PC-3 (cell line): ENCODE data around the gene PSMD4. TPM values are rescaled to one million over a fixed set of nuclear protein-coding genes. Genes with fewer than 3 reads are reported as not detected.
A peak's percentile ranks its signal among the peaks of the same experiment; 100 is the strongest.

Experiments
- ATAC-seq: fragments of 200-7000 bp; cut with Tn5 transposase; 2 replicates; pipeline ENCODE4 v1.9.1; 2020; ENCODE audit warnings: mild to moderate bottlenecking, moderate library complexity
- BruUV-seq: library from RNA; stranded (reverse); fragments of 400-500 nt; replicated peaks from 2 replicates; lab custom pipeline; 2021; lab: Mats Ljungman, UMichigan
- CTCF ChIA-PET: fragments of 300-600 bp; sonication (Branson Sonifier 250); formaldehyde crosslinking; loops from one replicate; lab custom pipeline; 2022; ENCODE audit warnings: antibody characterized with exemption; lab: Charles Lee
- POLR2A ChIA-PET: fragments of 300-600 bp; sonication (Branson Sonifier 250); formaldehyde crosslinking; loops from one replicate; lab custom pipeline; 2022; ENCODE audit warnings: antibody characterized with exemption; ENCODE audit not compliant: unreplicated experiment; lab: Charles Lee
- DNase-seq: peaks from one replicate; pipeline ENCODE4 v3.0.0-alpha.2; 2015
- H2AFZ ChIP-seq: fragments of 300-600 bp; sonication (generic); 2 replicates; pipeline ENCODE4 v1.6.0; 2016; ENCODE audit warnings: antibody characterized with exemption, low read length
- H3F3A ChIP-seq: fragments of 300-600 bp; sonication (generic); one replicate; pipeline ENCODE4 v1.6.0; 2017; ENCODE audit warnings: antibody characterized with exemption, low read length, control low read depth, mild to moderate bottlenecking; ENCODE audit not compliant: unreplicated experiment
- H3K27ac ChIP-seq: fragments of 300-600 bp; sonication (generic); 2 replicates; pipeline ENCODE4 v1.5.1; 2016; ENCODE audit warnings: mild to moderate bottlenecking, low read length
- H3K27me3 ChIP-seq: fragments of 300-600 bp; sonication (generic); 2 replicates; pipeline ENCODE4 v1.6.1; 2016; ENCODE audit warnings: low read length, mixed read lengths
- H3K36me3 ChIP-seq: fragments of 300-600 bp; sonication (generic); 2 replicates; pipeline ENCODE4 v1.6.1; 2016; ENCODE audit warnings: low read depth, mixed run types, low read length, mixed read lengths
- H3K4me1 ChIP-seq: fragments of 300-600 bp; sonication (generic); 2 replicates; pipeline ENCODE4 v1.5.1; 2016; ENCODE audit warnings: low read length; ENCODE audit not compliant: insufficient read depth
- H3K4me2 ChIP-seq: fragments of 300-600 bp; sonication (generic); 2 replicates; pipeline ENCODE4 v1.6.0; 2016; ENCODE audit warnings: low read length
- H3K4me3 ChIP-seq: fragments of 300-600 bp; sonication (generic); 2 replicates; pipeline ENCODE4 v1.5.1; 2016; ENCODE audit warnings: mild to moderate bottlenecking, low read length, mixed read lengths
- H3K79me2 ChIP-seq: fragments of 300-600 bp; sonication (generic); 2 replicates; pipeline ENCODE4 v1.6.1; 2017; ENCODE audit warnings: low read length, mixed read lengths
- H3K9ac ChIP-seq: fragments of 300-600 bp; sonication (generic); 2 replicates; pipeline ENCODE4 v1.6.0; 2016; ENCODE audit warnings: mild to moderate bottlenecking, low read length
- H3K9me2 ChIP-seq: fragments of 300-600 bp; sonication (generic); replicated peaks from 2 replicates; pipeline ENCODE4 v1.6.1; 2016; ENCODE audit warnings: mixed run types, low read length, mixed read lengths
- H3K9me3 ChIP-seq: fragments of 300-600 bp; sonication (generic); 2 replicates; pipeline ENCODE4 v1.6.1; 2016; ENCODE audit warnings: low read length, mixed read lengths
- H4K20me1 ChIP-seq: fragments of 300-600 bp; sonication (generic); 2 replicates; pipeline ENCODE4 v1.6.1; 2016; ENCODE audit warnings: low read length, mixed read lengths
- CTCF ChIP-seq: fragments of 300-600 bp; sonication (generic); conservative IDR thresholded peaks from 2 replicates; pipeline ENCODE4 v1.5.1; 2017; ENCODE audit warnings: antibody characterized with exemption, low read depth, mild to moderate bottlenecking, low read length
- EZH2 ChIP-seq: fragments of 300-600 bp; sonication (generic); IDR thresholded peaks from one replicate; pipeline ENCODE4 v1.6.1; 2017; ENCODE audit warnings: antibody characterized with exemption, mild to moderate bottlenecking, low read length; ENCODE audit not compliant: unreplicated experiment
- EZH2phosphoT487 ChIP-seq: fragments of 300-600 bp; sonication (generic); IDR thresholded peaks from 2 replicates; pipeline ENCODE4 v1.6.1; 2018; ENCODE audit warnings: mild to moderate bottlenecking, antibody characterized with exemption, low read length, borderline replicate concordance
- intact Hi-C: fragments of 100-400 bp; cut with micrococcal nuclease; formaldehyde crosslinking; loops from 2 replicates; pipeline ENCODE4 v1.9.0; 2023
- total RNA-seq: library from RNA; depleted of rRNA; stranded (reverse); fragments of >200 nt; gene quantifications from 2 replicates; pipeline ENCODE4 v1.2.3, GENCODE V29; 2014

PSMD4 gene
- total RNA-seq, 1 experiment from 2014 or later = 404 TPM

- Histone ChIP-seq H4K20me1 (no peaks in the 10 kb centered on the region), H3K27me3 (no peaks in the 10 kb centered on the region), H2AFZ (peak overlapping the region; percentile 82), H3K27ac (peak overlapping the region; percentile 63), H3K9ac (peak overlapping the region; percentile 83), H3K9me2 (no peaks in the 10 kb centered on the region), H3K4me2 (peak overlapping the region; percentile 89), H3K36me3 (peaks cover 18% of the 10 kb centered on the region; the same call in 1 of the 2 replicates), H3F3A (no peaks in the 10 kb centered on the region), H3K9me3 (no peaks in the 10 kb centered on the region), H3K79me2 (peaks cover 24% of the 10 kb centered on the region), H3K4me1 (peaks cover 16% of the 10 kb centered on the region), H3K4me3 (peak overlapping the region; percentile 72)
- BruUV-seq = no TSS peak
- POLR2A ChIA-PET = interaction anchor here (0.5 to 1.0 kb wide), 3 partner anchors 28 to 168 kb away, joined by 3 to 5 read pairs (median 5); partner anchors contain the start of genes PSMD4 and VPS72
- peak; percentile 23 for DNase-seq
- intact Hi-C loops = loop anchor here (1.0 to 5.0 kb wide), 4 partner anchors 28 to 116 kb away; partner anchors contain the start of genes PI4KB and PSMB4
- CTCF ChIA-PET = interaction anchor here (0.6 kb wide), 1 partner anchor 48 kb away, joined by 3 read pairs; no protein-coding TSS in a partner anchor
- TF ChIP-seq CTCF = no peak
- ATAC-seq = peak; percentile 1
Observed at GRCh38 chr1:151282883-151283725, 28.6 kb downstream of the PSMD4 start.

GRCh38 chr1:151284013-151284577, 29.6 kb downstream of the PSMD4 start:
- Histone ChIP-seq H3K79me2 (peaks cover 24% of the 10 kb centered on the region), H2AFZ (no peak overlapping the region), H3K4me3 (no peak overlapping the region), H3K27ac (no peak overlapping the region), H3K4me1 (peaks cover 16% of the 10 kb centered on the region), H4K20me1 (no peaks in the 10 kb centered on the region), H3K9ac (no peak overlapping the region), H3K4me2 (peak overlapping the region; percentile 89), H3K27me3 (no peaks in the 10 kb centered on the region), H3K9me3 (no peaks in the 10 kb centered on the region), H3F3A (no peaks in the 10 kb centered on the region), H3K9me2 (no peaks in the 10 kb centered on the region), H3K36me3 (peaks cover 18% of the 10 kb centered on the region; the same call in 1 of the 2 replicates)
- TF ChIP-seq CTCF = no peak
- TF ChIP-seq EZH2 = no peak
- no peak for TF ChIP-seq EZH2phosphoT487
- ATAC-seq (no peak), DNase-seq (no peak)
- no TSS peak for BruUV-seq
- ChIA-PET POLR2A (interaction anchor here (0.7 to 1.0 kb wide), 2 partner anchors 29 to 167 kb away, joined by 3 to 5 read pairs; partner anchors contain the start of gene PSMD4), CTCF (interaction anchor here (0.6 kb wide), 1 partner anchor 47 kb away, joined by 3 read pairs; no protein-coding TSS in a partner anchor)
- intact Hi-C loops = loop anchor here (5.0 kb wide), 1 partner anchor 58 kb away; no protein-coding TSS in a partner anchor
